ENCODE measurements around the gene CTU1.

The CTU1 gene

DNA sequence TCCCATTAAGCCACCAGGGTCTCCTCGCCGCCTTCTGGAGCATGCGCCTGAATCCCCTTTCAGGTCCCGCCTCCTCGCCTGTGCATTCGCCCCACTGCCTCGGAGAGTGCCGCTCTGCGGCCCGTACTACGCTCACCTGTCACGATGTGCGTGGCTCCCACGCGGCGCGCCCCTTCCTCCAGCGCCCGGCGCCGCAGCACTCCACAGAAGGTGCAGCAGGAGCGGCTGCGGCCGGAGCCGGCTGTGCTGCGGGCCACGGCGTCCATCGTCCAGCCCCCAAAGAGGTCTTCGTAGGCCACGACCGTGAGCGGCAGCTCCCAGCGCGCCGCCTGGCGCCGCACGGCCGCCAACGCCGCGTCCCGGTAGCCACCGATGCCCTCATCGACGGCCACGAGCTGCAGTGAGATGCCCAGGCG lies 4.3 kb downstream of the CTU1 start:
- no peak for DNase-seq (ENCODE audit: low read depth)

DNA sequence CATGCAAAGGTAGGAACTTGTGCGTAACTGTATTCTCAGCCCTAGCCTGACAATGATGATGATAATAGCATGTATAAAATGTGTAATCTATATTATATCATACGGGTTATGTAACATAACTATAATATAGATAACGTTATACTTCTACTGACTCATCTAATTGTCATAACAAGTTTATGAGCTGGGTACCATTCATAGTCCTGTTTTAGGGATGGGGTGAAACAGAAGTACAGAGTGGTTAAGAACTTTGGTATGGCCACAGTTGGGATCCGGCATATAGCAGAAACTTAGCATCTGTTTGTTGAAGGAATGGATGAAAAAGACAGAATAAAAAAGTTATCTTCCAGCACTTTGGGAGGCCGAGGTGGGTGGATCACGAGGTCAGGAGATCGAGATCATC lies 5.2 kb downstream of the CTU1 start:
- DNase-seq (ENCODE audit: low read depth) = no peak

DNA sequence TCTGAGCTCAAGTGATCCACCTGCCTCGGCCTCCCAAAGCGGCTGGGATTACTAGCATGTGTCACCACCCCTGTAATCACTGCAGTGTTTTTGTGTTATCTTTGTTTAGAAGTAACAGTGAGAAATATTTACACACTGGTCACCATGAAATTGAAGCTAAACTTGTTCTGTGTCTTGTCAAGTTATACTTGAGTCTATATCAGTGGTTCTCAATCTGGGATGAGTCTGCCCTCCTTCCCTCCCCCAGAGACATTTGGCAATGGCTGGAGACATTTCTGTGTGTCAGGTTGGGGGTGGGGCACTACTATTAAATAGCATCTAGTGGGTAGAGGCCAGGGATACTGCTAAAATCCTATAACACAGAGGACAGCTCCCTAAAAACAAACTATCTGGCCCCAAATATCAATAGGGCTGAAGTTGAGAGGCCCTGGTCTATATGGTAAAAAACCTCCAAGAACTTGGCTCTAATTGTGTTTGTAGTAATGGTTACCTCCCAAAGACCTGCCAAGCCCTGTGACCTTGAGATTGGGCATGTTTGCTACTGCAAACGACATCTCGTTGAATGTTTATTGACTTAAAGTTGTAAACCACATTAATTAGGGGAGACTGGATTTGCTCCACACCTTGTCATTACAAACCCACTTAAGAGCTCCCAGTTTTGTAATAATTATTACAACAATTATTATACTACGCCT lies 6.9 kb downstream of the CTU1 start:
- no peak for DNase-seq (ENCODE audit: low read depth)

DNA sequence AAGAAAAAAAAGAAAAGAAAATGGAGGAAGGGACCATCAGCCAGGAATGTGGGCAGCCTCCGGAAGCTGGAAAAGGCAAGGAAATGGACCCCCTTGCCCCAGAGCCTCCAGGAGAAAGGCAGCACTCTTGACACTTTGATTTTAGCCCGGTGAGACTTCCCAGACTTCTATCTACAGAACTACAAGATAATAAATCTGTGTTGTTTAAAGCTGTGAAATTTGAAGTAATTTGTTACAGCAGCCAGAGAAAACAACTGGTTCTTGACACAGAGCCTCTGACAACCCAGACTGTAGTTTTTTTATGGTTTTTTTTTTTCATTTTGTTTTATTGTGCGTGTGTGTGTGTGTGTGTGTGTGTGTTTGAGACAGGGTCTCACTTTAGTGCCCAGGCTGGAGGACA lies 7.6 kb downstream of the CTU1 start:
- no peak for DNase-seq (ENCODE audit: low read depth)

DNA sequence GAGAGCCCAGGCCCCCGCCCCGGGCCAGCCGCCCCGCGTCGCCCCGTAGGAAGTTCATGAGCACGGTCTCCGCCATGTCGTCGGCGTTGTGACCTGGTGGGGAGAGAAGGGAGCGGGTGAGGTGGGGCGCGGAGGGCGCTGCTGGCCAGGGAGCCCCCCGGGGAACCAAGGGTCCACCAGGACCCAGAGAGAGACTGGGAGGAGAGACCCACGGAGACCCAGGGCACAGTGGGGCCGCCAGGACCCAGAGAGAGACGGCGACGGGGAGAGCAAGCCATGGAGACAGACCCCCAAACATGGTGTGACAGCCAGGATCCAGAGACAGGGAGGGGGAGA lies 9.2 kb downstream of the CTU1 start:
- DNase-seq (ENCODE audit: low read depth) = no peak

DNA sequence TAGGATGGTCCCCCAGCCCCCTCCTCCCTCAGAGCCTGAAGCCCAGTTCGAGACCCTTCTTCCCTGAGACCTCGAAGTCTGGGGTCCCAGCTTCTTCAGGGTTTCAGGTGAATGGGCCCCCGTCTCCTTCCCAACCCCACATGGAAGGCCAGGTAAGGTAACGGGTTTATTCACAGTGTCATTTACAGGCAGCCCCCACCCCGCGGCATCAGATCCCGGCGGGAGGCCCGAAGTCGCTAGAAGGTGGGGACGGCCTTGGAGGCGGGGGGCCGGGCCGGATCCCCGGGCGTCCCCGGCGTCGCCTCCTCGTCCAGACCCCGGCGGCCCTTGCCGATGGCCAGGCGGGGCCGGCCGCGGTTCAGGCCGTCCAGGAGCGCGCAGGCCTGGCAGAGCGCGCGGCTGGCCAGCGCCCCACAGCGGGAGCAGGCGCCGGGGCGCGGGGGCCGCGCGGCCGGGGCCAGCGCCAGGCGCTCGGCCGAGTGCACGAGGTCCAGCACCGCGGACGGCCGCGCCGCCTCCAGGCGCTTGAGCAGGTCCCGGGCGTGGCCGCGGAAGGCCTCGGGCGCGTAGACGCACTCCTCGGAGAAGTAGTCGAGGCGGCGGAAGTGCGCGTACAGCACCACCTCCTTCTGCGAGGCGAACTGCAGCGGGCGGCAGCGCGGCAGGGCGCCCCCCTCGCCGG lies 9.7 kb downstream of the CTU1 start:
- DNase-seq (ENCODE audit: low read depth) = no peak

DNA sequence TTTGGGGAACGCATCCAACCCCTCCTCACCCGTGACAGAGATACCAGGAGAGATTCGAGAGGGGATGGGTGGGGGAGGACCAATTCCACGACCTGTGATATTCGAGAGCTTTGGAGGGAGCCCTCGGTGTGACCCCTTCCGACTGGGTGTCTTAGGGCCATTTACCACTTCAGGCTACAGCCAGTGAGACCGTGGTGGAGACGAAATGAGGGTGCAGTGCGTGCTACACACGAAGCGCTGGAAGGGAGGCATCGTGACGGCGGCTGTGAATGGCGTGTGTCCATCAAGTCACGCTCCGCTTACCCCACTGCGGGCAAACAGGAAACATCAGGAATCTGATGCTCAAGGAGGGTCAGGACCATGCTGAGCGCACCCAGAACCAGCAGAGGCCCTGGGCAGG lies 10.4 kb downstream of the CTU1 start:
- DNase-seq (ENCODE audit: low read depth) = no peak

DNA sequence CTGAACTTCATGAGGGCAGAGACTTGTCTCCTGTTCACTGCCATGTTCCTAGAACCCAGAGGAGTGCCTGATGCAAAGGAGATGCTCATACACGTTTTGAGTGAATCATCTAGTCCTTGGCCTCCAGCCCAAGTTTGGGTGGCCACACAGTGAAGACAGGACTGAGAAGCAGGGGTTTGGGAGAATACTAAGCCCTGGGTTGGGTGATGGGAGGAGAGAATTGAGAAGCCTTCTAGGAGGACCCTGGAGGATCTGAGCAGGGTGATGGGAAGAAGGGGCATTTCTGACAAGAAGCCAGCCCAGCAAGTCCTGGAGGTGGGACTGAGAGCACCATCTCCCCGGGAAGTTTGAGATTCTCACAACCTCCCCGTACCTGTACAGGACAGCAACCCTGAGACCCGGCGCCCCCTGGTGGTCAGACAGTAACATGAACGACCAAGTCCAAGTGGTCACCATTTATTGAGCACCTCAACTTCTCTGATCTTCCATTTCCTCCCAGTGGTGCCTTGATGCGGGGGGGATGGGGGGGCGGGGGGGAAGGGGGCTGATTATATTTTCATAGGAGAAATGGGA lies 11.0 kb downstream of the CTU1 start:
- DNase-seq (ENCODE audit: low read depth) = peak; percentile 24

DNA sequence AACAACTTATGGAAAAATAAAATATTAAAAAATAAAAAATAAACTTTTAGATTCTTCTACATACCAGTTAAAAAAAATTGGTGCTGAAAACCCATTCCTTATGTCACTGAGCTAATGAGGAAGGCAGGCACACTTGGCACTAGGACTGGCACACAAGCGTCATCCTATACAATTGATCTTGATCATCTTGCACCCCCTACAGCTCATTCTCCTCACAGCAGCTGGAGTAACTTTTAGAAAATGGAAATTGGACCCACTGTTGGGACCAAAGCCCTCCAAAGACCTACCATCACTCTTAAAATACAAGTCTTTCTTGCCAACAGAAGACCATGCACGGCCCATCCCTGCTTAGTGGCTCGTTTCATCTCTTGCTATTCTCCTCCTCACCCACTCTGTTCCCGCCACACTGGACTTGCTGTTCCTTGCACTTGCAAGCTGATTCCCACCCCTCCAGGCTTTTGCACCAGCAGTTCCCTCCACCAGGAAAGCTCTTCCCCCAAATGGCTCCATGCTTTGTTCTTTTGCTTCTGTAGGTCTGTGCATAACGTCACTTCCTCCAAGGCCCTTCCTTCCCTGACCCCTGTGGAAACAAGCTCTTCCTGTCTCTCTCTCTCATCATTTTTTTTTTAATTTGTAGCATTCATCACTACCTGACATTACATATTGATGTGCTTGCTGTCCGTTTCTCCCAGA lies 11.6 kb downstream of the CTU1 start:
- no peak for DNase-seq (ENCODE audit: low read depth)

DNA sequence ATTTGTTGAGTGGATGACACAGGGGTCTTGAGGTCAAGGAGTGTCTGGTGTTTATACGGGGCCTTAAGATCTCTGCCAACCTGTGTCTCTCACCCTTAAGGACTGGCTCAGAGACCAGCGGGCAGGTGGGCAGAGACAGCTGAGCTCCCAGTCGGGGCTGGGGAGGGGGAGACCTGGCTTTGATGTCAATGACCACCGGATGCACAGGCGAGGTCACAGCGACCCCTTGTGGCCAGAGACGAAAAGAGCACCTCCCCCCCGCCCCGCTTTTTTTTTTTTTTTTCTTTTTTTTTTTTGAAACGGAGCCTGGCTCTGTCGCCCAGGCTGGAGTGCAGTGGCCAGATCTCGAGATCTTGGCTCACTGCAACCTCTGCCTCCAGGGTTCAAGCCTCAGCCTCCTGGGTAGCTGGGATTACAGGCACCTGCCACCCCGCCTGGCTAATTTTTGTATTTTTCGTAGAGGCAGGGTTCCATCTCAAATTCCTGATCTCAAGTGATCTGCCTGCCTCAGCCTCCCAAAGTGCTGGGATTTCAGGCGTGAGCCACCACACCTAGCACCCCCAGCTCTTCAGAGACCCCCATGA lies 13.4 kb downstream of the CTU1 start:
- DNase-seq (ENCODE audit: low read depth) = no peak

DNA sequence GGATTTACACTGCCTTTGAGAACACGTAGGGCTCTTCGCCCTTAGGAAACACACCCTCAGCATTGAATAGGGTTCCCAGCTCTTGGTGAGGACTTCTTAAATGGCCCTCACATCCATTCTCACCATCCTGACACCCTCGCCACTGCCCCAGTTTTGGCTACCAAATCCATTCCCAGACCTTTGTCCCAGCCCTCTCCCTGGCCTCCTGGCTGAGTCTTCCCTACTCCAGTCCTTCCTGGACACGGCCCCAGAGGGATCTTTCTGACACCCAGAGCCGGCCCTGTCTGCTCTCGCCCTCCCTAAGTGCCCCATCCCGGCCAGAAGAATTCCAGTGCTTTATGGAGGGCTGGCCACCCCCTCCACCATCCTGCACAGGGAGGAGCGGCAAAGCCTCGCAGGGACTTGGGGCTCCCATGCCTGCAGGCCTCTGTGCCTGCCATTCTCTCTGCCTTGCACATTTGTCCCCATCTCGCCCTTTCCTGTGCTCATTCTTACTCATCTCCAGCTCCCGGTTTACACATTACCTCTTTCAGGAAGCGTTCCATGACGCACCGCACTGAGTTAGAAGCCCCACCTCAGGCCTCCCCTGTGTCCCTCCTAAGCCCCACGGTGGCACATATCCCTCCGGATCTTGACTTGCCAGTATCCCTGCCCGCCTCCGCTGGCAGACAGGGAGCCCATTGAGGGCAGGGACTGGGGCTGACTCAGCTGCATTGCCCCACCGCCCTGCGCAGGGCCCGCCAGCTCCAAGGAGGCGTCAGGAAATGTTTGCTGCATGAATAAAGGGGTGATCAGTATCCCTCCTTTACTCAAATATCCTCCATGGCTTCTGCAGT lies 14.5 kb downstream of the CTU1 start:
- no peak for DNase-seq (ENCODE audit: low read depth)

DNA sequence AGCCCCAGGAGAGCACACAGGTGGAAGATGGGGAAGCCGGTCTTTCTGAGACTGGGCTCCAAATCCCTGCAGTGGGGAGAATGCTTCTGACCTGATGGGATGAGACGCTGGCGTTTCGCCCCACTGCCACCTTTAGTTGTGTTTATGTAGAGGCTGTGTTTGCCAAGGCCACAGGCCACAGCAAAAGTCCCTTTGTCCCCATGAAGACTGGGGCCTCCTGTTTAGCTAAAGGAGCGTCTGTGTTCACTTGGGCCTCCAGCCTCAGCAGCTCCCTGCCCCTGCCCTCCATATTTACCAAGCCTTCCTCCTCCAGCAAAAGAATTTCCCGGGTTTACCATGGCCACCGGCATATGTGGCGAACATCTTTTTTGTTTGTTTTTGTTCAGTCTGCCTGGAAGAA lies 15.1 kb downstream of the CTU1 start:
- DNase-seq (ENCODE audit: low read depth) = no peak

DNA sequence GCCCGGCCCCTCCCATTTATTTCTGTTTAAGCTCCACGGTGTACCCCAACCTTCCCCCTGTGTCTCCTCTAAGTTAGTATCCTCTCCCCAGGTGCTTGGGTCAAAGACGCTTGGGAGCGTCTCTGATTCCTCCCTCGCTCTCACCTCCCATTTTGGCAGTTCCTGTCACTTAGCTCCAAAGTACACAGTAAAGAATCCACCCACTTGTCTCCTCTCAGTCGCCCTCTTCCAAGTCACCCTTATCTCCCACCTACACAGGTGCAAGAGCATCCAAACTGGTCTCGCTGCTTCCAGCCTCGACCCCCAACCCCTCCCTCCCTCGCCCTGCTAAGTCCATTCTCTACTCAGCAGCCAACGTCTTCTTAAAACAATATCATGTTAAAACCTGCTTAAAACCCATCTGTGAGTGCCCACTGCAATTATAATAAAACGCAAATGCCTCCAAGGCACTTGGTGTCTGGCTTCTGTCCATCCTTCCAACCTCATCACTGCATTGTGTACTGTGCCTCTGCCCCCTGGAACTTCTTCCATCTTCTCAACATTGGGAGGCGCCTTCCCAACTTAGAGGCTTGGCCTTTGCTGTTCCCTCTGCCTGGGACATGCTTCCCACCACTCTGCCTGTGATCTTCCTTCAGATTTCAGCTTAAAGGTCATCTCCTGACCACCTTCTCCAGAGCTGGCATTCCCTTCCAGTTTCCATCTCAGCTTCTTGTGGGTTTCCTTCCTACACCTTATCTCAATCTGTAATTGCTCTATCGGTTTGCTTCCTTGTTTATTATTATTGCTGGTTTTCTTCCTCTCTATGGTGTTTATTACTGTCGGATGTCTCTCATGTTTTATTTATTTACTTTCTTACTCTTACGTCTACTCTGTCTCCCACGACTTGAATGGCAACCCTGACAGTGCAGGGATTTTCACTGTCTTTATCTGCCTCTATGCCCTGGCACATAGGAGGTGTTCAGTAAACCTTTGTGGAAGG lies 16.0 kb downstream of the CTU1 start:
- DNase-seq (ENCODE audit: low read depth) = no peak

DNA sequence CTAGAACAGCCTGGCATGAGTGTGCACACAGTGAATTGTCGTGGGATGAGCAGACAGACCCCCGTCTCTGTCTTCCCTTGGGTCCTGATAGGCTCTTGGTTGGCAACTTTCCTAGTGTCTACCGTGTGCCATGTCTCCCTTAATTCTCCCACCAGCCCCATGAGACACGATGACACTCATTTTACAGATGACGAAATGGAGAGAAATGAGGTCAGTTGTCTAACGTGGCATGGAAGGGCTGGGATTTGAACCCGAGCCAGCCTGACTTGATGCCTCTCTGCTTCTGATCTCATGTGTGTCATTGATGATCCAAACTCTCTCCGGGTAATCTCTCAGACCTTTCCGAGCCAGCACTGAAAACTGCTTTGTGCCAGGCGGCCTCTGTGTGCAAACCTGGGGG lies 17.1 kb downstream of the CTU1 start:
- no peak for DNase-seq (ENCODE audit: low read depth)

DNA sequence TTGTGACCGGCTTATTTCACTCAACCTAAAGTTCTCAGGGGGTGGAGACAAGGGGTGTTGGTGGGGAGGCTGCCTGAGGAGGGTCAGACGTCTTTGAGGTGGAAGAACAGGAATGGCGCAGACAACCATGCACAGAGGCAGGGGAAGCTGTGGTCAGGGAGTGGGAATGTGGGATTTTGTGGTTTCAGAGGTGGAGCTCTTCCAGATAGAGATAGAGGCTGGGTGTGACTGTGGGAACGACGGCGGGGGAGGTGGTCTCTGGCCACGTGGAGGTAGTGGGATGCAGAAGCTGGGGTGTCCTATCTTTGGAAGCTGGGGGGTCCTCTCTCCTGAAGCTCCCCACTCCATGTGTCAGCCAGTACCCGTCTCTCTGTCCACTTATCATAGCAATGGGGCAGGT lies 17.7 kb downstream of the CTU1 start:
- no peak for DNase-seq (ENCODE audit: low read depth)

DNA sequence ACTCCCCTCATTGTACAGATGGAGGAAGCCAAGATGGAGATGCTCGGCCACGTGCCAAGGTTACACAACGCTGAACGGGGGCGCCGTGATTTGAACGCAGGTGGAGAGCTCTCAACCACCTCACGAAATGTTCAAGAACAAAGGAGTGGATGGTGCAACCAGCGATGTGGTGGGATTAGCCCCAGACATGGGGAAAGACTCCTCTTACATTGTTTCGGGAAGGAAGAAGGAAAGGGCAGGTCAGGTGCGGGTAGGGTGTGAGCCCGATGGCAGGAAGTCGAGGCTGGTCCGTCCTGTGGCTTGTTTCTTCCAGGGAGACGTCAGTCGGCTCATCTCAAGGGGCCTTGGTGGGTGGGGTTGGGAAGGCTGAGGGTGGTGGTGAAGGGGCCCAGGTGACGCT lies 18.4 kb downstream of the CTU1 start:
- DNase-seq (ENCODE audit: low read depth) = no peak

DNA sequence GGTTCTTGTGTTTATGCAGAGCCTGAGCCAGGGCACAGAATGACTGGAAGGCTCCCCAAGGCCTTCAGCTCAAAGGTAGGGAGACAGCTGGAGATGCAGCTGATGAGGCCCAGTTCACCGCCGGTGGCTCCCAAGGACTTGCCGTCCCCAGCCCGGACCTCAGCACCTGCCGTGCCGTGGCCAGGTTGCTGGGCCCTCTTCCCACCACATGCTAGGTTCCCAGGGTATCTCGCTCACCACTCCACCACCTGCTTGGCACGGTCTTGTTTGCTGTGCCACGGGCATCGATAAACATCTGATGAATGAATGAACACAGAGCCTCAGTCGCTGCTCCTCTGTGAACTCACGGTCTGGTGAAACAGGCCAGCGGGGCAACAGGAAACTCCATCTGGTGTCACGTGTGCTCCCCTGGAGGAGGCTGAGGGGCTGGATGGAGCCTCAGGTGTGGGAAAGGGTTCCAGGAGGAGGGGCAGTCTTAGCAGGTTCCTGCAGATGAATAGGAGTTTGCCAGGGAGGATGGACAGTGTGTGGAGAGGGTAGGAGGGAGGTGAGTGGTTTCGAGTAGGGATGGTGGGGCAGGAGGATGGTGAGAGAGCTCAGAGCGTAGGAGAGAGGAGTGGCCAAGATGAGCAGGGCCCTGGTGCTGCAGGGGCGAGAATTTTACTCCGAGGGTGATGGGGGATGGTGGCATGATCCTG lies 21.9 kb downstream of the CTU1 start:
- DNase-seq (ENCODE audit: low read depth) = no peak

DNA sequence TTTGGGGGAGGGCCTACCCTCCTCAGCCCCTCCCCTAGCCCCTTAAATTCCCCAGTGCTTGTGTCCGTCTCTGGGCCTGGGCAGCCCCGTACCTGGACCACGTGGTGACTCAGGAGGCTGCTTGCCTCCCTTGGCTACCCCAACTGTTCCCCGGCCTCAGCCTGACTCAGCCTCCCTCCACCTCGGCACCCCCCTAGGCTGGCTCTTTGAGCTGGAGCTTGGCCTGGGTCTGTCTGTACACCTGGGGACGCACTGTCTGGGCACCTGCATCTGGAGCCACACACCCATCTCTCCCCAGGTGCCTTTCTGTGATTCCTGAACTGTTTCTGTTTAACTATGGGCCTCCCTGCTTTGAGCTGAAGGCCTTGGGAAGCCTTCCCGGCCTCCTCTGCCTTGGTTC lies 23.7 kb downstream of the CTU1 start:
- DNase-seq (ENCODE audit: low read depth) = no peak

DNA sequence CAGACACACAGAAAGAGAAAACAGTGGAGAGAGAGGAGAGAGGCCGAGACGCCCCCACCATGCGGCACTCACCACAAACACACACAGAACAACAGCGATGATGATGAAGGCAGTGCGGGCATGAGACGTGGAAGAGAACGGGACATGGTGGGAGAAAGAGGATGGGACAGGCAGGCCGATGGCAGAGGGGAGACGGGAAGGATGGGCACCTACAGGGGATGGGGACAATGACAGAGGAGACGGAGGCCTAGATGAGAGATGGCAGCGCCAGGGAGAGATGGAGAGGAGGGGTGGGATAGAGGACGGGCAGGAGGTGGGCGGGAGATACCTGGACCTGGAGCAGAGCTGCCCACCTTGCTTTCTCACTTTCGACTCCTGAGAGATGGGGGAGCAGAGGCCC lies 24.4 kb downstream of the CTU1 start:
- DNase-seq (ENCODE audit: low read depth) = no peak

DNA sequence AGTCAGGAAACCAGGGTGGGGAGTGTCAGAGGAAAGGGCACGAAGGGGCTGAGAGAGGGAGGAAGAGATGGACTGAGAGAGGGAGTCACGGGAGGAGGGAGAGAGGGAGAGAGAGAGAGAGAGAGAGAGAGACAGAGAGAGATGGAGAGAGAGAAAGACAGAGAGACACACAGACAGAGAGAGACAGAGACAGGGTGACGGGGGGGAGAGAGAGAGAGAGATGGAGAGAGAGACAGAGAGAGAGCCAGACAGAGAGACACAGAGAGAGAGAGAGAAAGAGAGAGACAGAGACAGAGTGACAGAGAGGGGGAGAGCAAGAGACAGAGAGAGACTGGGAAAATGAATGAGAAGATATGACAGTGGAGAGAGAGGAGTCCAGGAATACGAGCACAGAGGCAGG lies 25.0 kb downstream of the CTU1 start:
- no peak for DNase-seq (ENCODE audit: low read depth)

Measured in fibroblast of gingiva (primary cell).